IPS-18c (cell line): Measurements from ENCODE around the gene QKI.

Experiments
- H3K4me3 ChIP-seq: 2 replicates; pipeline ENCODE4 v1.7.0; 2013; ENCODE audit warnings: low read depth, mild to moderate bottlenecking, low read length, moderate library complexity; ENCODE audit not compliant: insufficient read depth
- H3K9me3 ChIP-seq: one replicate; pipeline ENCODE4 v1.6.1; 2013; ENCODE audit warnings: mild to moderate bottlenecking, low read length, moderate library complexity; ENCODE audit not compliant: control insufficient read depth, insufficient read depth

The QKI gene

DNA sequence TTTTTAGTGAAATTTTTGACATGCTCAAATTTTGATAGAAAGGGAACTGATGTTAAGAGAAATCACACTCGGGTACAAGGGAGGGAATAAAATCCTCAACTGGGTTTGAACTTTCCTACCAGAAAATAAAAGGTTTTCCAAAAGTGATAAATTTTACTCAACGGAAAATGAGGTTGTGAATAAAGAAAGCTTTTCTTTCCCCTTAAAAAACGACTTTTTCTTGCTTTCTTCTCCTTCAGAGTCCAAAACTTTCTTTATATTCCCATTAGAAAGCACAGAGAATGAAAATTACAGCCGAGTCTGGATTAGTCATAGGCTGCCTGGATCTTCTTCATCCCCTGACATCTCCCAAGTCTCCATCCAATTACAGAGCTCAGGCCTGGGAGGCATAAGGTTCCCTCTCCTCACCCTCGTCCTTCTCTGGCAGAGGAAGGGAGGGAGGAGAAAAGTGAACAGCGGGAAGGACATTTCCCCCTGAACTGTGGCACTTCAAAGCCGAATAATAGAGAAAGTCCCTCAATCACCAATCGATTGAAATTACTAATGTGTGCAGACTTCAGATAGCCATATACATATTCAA lies 28.1 kb upstream of the QKI start:
- Histone ChIP-seq H3K4me3 (no peak overlapping the region), H3K9me3 (peaks cover 4% of the 10 kb centered on the region)

DNA sequence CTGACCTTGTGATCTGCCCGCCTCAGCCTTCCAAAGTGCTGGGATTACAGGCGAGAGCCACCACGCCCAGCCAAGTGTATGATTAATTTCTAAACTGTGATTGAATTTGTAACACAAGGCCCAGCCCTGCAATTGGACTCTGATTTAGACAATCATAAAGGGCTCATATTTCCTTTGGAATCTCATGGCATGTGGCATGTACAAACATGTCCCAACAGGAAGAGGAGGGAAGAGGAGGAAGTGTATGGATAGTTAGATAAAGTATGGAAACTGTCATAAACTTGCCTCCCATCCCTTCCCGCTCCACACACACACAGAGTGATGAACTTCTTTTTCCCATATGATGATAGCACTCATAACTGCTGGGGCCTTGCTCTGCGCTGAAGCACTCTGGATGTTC lies 27.2 kb upstream of the QKI start:
- H3K4me3 ChIP-seq, result no peak overlapping the region
- H3K9me3 ChIP-seq, result peaks cover 4% of the 10 kb centered on the region

DNA sequence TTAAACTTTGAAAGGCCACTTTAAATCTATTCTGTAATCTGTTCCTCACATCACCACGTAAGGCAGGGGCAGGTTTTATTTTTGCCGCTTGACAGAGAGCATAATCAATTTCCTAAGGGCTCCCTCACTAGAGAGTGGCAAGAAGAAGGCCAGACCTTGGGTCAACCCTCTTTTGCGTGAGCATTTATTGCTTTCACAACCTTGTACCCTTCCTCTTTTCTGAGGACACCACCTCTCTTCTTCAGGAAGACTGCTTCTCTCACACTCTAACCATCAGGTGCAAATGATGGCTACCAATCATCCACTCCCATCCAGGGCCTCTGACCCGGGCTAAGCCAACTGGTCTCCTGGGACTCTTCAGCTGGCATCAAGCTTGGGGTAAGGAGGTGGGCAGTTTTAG lies 25.2 kb upstream of the QKI start:
- H3K4me3 ChIP-seq, result no peak overlapping the region
- no peaks in the 10 kb centered on the region for H3K9me3 ChIP-seq

DNA sequence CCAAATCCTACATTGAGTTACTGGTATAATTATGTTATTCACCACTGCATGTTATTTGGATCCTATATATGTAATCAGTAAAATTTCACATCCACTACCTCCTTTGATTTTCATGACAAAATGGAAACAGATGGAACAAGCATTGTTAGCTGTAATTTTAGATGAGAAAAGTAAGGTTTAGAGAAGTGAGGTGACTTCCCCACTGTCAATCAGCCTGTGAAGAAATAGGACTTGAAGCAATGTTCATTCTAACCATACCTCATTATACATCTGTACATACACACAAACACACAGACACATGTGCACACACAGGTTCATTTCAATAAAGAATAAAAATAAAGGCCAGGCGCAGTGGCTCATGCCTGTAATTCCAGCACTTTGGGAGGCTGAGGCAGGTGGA lies 23.7 kb upstream of the QKI start:
- Histone ChIP-seq H3K9me3 (no peaks in the 10 kb centered on the region), H3K4me3 (no peak overlapping the region)

DNA sequence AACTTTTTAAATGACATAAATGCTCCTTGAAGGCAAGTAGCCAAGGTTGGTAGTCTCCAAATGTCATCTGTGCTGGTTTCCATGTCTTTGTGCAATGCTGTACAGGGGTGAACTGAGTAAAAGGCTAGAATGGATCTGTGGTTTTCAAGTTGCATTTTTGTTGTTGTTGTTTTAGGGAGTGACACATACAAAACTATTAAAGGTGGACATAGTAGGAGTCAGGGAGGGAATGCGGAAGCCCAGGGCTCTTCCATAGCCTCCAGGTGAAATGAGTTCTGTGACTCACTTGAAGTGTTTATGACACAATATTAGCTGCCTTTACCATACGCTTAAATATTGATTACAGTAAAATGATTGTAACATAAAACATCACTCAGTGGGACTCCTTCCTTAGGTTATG lies 22.5 kb upstream of the QKI start:
- Histone ChIP-seq H3K4me3 (no peak overlapping the region), H3K9me3 (no peaks in the 10 kb centered on the region)

DNA sequence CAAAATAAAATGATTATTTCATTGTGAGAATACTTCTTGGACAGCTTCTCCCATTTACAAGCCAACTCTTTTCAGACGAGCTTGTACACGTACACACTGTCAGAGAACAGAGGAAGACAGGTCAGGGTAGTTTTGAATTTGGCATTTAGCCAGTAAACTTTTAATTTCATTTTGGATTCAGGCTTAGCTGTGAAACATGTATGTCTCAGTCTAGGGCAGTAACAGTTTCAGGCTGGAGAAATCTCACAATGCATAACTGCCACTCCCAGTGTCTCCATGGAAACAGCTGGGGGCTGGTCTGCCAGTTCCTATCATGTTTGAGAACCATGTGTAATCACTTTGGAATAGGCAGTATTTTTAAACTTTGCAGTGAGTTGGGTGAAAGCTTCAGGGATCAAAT lies 22.0 kb upstream of the QKI start:
- Histone ChIP-seq H3K9me3 (no peaks in the 10 kb centered on the region), H3K4me3 (no peak overlapping the region)

DNA sequence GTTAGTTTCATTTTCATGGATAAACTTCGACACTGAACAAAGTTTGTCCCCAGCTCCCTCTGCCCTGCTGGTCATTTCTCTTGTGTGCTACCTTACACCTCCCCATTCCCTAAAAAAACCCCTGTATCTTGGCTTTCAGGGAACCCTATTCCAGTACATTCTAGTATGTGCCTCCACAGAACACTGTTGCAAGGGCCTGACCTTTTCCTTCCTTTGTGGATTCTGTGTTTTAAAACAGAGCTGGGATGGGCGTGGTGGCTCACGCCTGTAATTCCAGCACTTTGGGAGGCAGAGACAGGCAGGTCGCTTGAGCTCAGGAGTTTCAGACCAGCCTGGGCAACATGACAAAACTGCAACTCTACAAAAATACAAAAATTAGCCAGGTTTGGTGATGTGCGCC lies 20.6 kb upstream of the QKI start:
- Histone ChIP-seq H3K9me3 (no peaks in the 10 kb centered on the region), H3K4me3 (no peak overlapping the region)

DNA sequence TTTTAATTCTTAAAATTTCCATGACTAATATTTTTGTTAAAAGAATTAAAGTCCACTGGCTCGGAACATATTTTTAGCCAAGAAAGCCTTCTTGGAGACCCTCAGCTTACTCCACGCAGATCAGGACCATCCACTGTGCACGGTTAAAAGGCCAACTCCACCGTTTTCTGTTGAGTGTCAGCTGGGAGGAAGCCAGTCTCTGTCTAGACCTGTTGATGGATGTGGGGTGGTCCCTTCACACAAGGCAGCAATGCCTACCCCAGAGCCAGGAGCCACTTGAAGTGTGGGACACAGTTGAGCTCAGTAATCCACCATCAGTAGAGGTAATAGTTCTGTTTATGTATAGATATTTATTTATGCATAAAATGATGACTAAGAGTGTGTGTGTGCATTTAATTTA lies 19.9 kb upstream of the QKI start:
- Histone ChIP-seq H3K4me3 (no peak overlapping the region), H3K9me3 (no peaks in the 10 kb centered on the region)

DNA sequence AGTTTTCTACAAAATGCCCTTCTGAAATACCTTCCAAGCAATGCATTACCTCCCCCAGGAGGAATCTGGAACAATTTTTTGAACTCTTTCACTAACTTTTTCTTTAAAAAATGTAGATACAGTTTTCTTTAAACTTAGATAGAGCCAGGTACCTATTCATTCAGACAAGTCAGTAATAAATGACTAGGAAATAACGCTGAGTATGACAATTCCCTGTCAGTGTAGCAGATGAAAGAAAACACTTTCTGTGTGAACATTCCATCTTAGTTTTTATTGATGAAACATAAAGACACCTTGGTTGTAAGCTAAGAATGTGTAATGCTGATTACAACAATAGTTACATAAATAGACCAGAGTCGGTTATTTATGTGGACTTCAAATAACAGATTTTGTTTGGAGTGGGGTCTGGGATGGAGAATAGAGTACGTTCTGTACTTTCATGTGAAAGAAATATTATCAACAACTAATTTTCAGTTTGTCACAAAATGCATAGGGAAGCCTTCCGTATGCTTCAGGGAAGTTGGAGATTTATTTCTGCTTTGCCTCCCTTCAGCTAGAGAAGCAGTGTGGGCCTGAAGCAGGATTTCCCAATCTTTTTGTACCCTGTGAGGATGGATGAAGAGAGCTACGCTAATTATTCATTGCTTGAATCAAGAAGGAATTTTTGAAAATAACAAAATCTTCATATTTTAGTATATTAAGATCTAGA lies 19.2 kb upstream of the QKI start:
- H3K4me3 ChIP-seq, result no peak overlapping the region
- no peaks in the 10 kb centered on the region for H3K9me3 ChIP-seq

DNA sequence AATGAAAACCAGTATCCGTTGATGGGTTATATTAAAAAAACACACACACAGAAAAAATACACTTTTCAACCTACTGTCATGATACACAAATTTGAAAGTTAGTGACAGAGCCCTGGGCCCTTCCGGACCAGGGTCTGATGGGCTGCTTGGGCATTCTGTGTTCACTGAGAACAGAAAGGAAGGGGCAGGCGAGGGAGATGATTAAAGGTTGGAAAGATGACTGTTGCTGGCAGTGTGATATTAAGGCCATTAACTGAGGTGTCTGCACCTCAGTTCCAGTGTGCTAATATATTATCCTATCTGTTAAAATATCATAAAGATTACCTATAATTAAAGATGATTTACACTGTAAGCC lies 18.7 kb upstream of the QKI start:
- Histone ChIP-seq H3K9me3 (no peaks in the 10 kb centered on the region), H3K4me3 (no peak overlapping the region)

DNA sequence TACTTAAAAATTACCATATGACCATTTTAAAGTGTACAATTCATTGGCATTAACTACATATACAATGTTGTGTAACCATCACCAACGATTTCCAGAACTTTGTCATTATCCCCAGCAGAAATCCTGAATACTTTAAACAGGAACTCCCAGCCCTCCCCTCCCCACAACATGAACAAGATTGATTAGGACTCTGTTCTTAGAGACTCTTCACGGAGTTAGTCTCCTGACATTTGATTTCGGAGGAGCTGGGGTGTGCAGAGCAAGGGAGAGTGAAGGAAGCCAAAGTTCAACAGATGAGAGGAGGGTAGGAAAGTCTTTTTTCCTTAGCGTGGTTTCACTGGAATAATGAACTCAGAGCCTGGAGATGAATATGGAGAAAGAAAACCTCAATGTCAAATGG lies 17.2 kb upstream of the QKI start:
- Histone ChIP-seq H3K4me3 (no peak overlapping the region), H3K9me3 (no peaks in the 10 kb centered on the region)

DNA sequence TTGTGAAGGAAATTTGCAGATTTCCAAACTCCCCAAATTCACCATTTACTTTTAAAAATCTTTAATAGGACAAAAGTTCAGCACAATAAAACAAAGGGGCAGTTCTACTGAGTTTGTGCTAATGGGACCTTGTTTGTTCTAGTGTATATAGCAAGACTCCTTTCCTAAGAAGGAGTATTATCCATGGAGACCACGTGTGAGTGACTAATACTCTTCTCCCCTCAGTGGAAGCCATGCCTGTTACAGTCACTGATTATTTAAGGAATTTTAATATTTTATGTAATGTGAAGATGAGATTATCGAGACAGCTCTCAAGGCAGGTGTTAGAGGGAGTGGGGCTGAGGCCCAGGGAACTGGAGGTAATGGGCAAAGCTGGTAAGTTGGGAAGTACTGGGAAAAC lies 16.4 kb upstream of the QKI start:
- Histone ChIP-seq H3K4me3 (no peak overlapping the region), H3K9me3 (no peaks in the 10 kb centered on the region)

DNA sequence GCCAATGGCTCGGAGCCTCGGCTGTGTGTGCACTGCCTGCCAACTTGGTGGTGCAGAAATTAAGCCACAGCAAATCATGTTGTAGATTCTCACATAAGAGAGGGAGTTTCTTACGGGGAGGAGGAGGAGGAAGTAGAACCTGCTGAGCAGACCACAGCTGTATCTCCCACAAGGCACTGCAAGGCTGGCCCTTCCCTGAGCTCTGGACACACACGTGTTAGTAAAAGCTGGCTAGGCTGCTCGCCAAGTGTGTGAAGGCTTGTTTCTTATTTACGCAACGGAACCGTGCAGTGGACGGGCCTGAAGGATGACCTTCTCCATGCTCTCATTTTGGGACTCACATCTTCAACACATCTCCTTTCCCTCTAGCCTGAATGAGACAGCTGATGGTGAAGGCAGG lies 15.7 kb upstream of the QKI start:
- Histone ChIP-seq H3K9me3 (no peaks in the 10 kb centered on the region), H3K4me3 (no peak overlapping the region)

DNA sequence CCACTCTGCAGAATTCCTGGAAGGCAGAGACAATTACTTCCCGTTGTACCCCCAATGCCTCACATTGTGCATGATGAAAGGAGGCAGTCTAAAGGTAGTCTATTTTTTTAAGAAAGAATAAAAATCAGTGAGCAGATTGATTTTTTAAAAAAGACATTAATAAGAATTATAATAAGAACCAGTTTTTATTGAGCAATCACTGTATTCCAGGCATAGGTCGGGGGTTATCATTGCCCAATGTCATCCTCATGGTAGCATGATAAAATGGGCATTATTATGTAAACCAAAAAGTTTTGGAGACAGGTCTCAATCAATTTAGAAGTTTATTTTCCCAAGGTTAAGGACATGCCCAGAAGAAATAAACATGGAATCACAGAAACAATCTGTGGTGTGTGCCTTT lies 14.0 kb upstream of the QKI start:
- Histone ChIP-seq H3K9me3 (no peaks in the 10 kb centered on the region), H3K4me3 (no peak overlapping the region)

DNA sequence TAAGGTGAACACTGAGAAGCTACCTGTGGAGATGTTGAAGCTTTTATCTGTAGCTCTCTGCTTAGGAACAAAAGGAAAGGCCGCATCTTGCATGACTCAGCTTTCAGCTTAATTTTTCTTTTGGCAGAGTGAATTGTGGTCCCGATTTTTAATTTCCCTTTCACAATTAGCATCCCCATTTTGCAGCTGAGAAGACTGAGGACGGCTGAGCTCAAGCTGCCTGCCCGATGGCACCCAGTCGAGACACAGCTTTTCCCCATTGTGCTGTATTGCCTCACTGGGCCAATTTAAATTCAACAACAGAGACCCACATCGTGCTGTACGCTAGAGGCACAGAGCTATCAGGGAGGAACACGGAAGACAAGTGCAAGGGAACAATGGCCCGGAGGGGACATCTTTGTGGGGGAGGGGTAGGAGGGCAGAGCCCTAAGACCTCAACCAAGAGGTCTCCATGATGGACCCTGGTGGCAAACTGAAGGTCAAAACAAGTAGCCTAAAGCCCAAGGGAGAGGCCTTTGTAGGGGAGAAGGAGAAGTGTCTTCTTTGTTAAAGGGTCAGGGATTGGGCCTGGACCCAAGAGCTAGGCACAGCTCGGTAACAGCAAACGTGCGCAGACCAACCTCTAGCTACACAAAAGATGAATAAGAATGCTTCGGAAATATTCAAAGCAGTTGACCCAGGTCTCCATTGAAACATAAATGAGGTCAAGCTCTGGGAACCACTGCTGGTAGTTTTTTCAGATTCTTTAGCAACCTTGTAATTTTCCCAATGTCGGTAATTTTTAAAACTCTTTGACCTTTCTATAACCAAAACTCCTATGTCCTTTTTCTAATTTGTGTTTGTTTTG lies 13.3 kb upstream of the QKI start:
- no peak overlapping the region for H3K4me3 ChIP-seq
- no peaks in the 10 kb centered on the region for H3K9me3 ChIP-seq

DNA sequence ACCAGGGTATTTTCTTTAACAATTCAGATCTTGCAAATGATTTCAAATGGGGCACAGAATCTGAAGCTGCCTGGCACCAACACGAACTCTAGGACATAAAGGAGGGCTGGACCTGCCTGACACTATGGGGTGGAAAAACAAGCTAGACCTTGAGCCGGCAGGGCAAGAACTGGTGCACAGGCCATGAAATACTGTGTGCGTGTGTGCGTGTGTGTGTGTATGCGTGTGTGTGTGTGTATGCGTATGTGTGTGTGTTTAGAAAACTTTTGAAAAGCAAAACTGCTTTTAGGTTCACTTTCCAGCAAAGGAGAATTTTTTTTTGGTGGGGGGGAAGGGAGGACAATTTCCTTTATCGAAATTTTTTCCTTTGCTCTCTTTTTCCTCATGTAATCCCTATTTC lies 11.9 kb upstream of the QKI start:
- no peak overlapping the region for H3K4me3 ChIP-seq
- H3K9me3 ChIP-seq, result no peaks in the 10 kb centered on the region

DNA sequence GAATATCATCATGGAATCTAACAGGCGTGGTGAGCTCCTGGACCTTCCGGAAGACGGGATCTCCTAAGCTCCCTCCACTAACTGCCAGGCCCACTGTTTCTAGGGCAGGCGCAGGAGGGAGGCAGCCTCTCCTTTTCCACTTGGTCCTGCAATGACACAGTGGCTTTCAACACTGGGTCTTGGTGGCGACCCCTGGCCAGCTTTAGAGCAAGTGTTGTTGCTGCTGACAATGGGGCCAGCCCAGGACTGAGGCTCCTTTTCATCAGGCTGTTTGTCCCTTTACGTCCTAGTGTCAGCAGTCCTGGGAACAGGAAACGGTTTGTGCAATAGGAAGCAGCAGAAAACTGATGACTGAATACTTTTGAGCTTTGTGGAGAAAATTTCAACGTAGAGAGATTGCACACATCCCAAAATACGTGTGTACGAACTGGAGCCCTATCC lies 9.7 kb upstream of the QKI start:
- H3K4me3 ChIP-seq, result no peak overlapping the region

More for the DNA sequence above, 9.7 kb upstream of the QKI start:
- H3K9me3 ChIP-seq, result no peaks in the 10 kb centered on the region
